ENCODE measurements around the gene MTNR1A. TPM values are rescaled to one million over a fixed set of nuclear protein-coding genes. Genes with fewer than 3 reads are reported as not detected.

The MTNR1A gene
- total and polyA plus RNA-seq, 4 donors = not detected

DNA sequence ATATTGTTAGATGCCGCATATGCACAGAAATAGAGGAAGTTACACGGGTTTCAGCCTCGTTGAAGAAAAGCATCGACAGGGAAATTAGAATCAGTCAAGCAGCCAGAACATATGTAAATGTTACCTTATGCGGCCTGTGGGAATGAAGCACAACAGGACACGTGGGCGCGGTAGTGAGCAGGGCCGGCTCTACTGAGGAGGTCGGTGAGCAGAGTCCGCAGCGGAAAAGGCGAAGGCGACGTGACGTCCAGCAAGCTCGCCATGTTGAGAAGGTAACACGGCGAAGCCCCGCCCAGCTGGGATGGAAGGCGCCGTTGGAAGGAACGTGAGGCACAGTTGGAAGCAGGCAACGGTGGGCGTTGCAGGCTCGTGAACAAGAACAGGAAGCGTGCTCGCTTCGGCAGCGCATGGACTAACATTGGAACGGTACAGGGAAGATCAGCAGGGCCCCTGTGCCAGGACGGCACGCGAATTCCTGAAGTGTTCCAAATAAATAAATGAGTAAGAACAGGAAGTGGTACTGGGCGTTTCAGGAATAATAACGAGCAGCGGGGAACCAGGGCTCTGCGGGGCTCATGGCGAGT lies 54.6 kb downstream of the MTNR1A start:
- DNase-seq (ENCODE audit: low spot score) = no peak
- WGBS = 82% methylated on average over 39 of the region's 39 CpGs

More for the DNA sequence above, 54.6 kb downstream of the MTNR1A start:
- Histone ChIP-seq H3K4me3 (ENCODE audit: low read depth in 1 of 3, low read length in 3 of 3) (no peak overlapping the region), H3K36me3 (ENCODE audit: control insufficient read depth in 4 of 4, insufficient read depth in 3 of 4, low read depth in 1 of 4, low read length in 3 of 4) (no peaks in the 10 kb centered on the region), H3K9me3 (ENCODE audit: control insufficient read depth in 4 of 4, low read length in 3 of 4) (no peaks in the 10 kb centered on the region), H3K27me3 (ENCODE audit: control insufficient read depth in 4 of 4, insufficient read depth in 4 of 4, low read length in 3 of 4) (peaks cover 0 to 4% (median 0%) of the 10 kb centered on the region in 4 donors), H3K27ac (ENCODE audit: low read depth in 1 of 2, low read length in 2 of 2) (no peak overlapping the region), H3K4me1 (ENCODE audit: control insufficient read depth in 4 of 4, insufficient read depth in 4 of 4, low read length in 3 of 4) (no peaks in the 10 kb centered on the region), H3K9ac (ENCODE audit: low read depth in 1 of 2, low read length in 2 of 2) (no peak overlapping the region)
- TF ChIP-seq RXRA (IDR thresholded peaks at IDR 0.05) (no peak), HNF4A (conservative IDR thresholded peaks at IDR 0.05) (no peak), NR2F2 (IDR thresholded peaks at IDR 0.05) (no peak), HNF4G (IDR thresholded peaks at IDR 0.05) (no peak), EGR1 (IDR thresholded peaks at IDR 0.05; ENCODE audit: low read depth in 2 of 2) (no peak), REST (IDR thresholded peaks at IDR 0.05) (no peak), FOXA2 (IDR thresholded peaks at IDR 0.05) (no peak), MAX (IDR thresholded peaks at IDR 0.05) (no peak), YY1 (IDR thresholded peaks at IDR 0.05) (no peak), GABPA (IDR thresholded peaks at IDR 0.05 in 1 of 2, conservative IDR thresholded peaks at IDR 0.05 in 1 of 2) (no peak), TAF1 (conservative IDR thresholded peaks at IDR 0.05) (no peak), FOXA1 (IDR thresholded peaks at IDR 0.05) (no peak), SP1 (IDR thresholded peaks at IDR 0.05) (no peak), JUND (IDR thresholded peaks at IDR 0.05) (no peak), RAD21 (IDR thresholded peaks at IDR 0.05) (no peak), CTCF (IDR thresholded peaks at IDR 0.05; ENCODE audit: low read depth, low read length, missing input control) (no peak)
- TF ChIP-seq, protein P1, sequence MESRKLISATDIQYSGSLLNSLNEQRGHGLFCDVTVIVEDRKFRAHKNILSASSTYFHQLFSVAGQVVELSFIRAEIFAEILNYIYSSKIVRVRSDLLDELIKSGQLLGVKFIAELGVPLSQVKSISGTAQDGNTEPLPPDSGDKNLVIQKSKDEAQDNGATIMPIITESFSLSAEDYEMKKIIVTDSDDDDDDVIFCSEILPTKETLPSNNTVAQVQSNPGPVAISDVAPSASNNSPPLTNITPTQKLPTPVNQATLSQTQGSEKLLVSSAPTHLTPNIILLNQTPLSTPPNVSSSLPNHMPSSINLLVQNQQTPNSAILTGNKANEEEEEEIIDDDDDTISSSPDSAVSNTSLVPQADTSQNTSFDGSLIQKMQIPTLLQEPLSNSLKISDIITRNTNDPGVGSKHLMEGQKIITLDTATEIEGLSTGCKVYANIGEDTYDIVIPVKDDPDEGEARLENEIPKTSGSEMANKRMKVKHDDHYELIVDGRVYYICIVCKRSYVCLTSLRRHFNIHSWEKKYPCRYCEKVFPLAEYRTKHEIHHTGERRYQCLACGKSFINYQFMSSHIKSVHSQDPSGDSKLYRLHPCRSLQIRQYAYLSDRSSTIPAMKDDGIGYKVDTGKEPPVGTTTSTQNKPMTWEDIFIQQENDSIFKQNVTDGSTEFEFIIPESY (IDR thresholded peaks at IDR 0.05) = no peak
- TF ChIP-seq, protein P2, sequence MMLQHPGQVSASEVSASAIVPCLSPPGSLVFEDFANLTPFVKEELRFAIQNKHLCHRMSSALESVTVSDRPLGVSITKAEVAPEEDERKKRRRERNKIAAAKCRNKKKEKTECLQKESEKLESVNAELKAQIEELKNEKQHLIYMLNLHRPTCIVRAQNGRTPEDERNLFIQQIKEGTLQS (IDR thresholded peaks at IDR 0.05) = no peak

All from liver (tissue), 9 donors.